NOMO-1 treated with dmso at 0.1 percent for 144 hours (cell line): Measurements from ENCODE around the gene PIK3CD.

ENCODE experiments used
- DNase-seq: peaks from one replicate; lab custom pipeline; 2025; ENCODE audit not compliant: unreplicated experiment; lab: John Stamatoyannopoulos, UW

PIK3CD gene

GRCh38 chr1:9766759-9767442 lies 115.4 kb downstream of the PIK3CD start:
- DNase-seq = no peak

DNA sequence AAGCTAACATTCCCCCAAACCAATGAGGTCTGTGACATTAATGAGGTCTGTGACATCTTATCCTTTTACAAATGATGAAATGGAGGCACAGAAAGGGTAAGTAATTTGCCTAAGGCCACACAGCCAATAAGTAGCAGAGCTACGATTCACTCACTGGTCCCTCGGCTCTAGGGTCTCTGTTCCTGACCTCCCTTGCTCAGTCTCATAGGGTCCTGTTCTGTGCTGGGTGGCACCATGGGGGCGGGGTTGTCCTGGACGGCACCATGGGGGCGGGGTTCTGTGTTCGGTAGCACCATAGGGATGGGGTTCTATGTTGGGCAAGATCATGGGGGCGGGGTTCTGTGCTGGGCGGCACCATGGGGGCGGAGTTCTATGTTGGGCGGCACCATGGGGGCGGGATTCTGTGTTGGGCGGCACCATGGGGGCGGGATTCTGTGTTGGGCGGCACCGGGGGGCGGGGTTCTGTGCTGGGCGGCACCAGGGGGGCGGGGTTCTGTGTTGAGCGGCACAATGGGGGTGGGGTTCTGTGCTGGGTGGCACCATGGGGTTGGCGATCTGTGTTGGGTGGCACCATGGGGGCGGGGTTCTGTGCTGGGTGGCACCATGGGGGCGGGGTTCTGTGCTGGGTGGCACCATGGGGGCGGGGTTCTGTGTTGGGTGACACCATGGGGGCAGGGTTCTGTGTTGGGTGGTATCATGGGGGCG lies 116.6 kb downstream of the PIK3CD start:
- no peak for DNase-seq

GRCh38 chr1:9768983-9769382 lies 117.5 kb downstream of the PIK3CD start:
- DNase-seq = no peak

DNA sequence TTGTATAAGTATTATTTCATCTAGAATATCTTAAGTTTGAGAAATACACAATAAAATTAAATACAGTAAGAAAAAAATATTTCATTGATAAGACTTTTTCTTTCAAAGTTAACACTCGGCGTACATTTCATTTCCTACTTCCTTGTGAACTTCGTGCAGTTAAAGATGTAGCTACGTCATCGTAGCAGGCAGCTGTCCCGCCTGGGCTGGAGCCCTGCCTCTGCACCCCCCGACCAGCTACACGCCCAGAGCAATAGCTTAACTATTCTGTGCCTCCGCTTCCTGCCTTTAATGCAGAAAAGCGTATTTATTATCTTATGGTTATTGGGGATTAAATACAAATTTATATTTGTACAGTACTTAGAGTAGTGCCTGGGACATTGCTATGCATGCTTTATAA lies 118.8 kb downstream of the PIK3CD start:
- no peak for DNase-seq

DNA sequence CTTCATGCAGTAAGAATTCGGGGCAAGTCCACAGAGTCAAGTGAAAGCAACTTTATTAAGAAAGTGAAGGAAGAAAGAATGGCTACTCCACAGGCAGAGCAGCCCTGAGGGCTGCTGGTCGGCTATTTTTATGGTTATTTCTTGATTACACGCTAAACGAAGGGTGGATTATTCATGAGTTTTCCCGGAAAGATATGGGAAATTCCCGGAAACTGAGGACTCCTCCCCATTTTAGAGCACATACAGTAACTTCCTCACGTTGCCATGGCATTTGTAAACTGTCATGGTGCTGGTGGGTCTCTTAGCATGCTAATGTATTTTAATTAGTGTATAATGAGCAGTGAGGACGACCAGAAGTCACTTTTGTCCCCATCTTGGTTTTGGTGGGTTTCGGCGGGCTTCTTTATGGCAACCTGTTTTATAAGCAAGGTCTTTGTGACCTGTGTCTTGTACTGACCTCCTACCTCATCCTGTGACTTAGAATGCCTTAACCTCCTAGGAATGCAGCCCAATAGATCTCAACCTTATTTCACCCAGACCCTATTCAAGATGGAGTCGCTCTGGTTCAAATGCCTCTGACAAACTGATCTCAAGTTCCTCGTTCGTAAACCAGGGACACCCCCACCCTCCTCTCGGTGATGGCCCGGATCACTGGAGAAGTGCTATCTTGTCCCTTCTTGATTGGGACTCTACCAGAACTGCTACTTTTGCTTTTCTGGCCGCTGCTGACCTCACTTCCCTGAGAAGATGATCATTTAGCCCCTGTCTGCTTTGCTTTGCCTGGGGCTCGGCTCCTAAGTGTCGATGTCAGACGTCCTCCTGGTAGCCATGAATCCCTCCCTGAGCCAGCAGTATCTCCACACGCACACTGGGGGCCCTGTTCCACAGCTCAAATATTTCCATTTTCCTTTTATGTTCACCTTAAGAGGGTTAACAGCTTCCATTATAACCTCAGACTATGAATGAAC lies 123.5 kb downstream of the PIK3CD start:
- no peak for DNase-seq

DNA sequence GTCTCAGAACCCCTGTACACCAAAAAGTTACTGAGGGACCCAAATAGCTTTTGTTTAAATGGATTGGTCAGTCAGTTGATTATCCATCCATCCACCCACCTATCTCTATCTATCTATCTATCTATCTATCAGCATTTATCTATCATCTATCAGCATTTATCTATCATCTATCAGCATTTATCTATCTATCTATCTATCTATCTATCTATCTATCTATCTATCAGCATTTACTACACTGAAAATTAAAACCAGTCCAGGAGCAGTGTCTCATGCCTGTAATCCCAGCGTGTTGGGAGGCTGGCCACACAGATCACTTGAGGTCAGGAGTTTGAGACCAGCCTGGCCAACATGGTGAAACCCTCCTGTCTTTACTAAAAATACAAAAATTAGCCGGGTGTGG lies 125.2 kb downstream of the PIK3CD start:
- DNase-seq = no peak
